ENCODE results near the gene LMCD1.
A peak's percentile ranks its signal among the peaks of the same experiment; 100 is the strongest.

Gene LMCD1

DNA sequence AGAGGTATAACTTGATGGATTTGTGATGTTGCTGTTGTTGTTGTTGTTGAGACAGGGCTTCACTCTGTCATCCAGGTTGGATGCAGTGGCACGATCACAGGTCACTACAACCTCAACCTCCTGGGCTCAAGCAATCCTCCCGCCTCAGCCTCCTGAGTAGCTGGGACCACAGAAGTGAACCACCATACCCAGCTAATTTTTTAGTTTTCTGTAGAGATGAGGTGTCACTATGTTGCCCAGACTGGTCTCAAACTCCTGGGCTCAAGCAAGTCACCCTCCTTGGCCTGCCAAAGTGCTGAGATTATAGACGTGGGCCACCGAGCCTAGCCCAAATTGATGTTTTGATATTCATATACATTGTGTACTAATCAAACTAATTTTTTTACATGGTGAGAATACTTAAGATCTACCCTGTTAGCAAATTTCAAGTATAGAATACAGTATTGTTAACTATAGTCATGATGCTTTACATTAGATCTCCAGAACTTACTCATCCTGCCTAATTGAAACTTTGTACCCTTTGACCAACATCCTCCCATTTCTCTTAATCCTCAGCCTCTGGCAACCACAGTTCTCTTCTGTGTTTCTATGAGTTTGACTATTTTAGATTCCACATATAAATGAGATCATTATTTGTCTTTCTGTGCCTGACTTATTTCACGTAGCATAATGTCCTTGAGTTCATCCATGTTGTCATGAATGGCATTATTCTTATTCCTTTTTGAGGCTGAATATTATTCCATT, 23.2 kb downstream of the LMCD1 start:
- no peaks in the 10 kb centered on the region for H3K9me3 ChIP-seq (replicated peaks; ENCODE audit: low read length)
- H3K4me1 ChIP-seq (ENCODE audit: control insufficient read depth, insufficient read depth, low read length): peaks cover 45% of the 10 kb centered on the region
- no peak overlapping the region for H3K4me2 ChIP-seq (ENCODE audit: low read length)
- peaks cover 26% of the 10 kb centered on the region for H3K36me3 ChIP-seq (ENCODE audit: insufficient read depth, low read length)
- no peak overlapping the region for H3K4me3 ChIP-seq (ENCODE audit: low read length)
- H3K9ac ChIP-seq (ENCODE audit: low read depth, low read length): no peak overlapping the region
- H3K27me3 ChIP-seq (ENCODE audit: control insufficient read depth, insufficient read depth, low read length): no peaks in the 10 kb centered on the region

DNA sequence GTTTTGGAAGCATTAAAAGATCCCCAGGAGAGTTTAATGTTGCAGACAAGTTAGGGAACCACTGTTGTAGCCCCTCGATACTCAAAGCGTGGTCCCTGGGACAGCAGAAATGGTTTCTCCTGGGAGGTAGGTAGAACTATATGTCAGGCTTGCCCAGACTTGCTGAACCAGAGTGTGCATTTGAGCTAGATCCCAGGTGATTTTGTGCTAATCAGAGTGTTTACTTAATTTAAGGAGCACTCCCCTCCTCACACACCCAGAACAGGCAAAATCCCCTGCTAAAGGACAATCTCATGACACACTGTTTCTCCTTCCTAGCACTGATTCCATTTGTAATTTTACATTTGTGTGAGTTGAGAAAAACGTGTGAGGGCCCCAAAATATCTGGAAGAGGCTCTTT, 24.3 kb downstream of the LMCD1 start:
- Histone ChIP-seq H3K9me3 (replicated peaks; ENCODE audit: low read length) (no peaks in the 10 kb centered on the region), H3K4me1 (ENCODE audit: control insufficient read depth, insufficient read depth, low read length) (peaks cover 46% of the 10 kb centered on the region), H3K27me3 (ENCODE audit: control insufficient read depth, insufficient read depth, low read length) (no peaks in the 10 kb centered on the region), H3K9ac (ENCODE audit: low read depth, low read length) (no peak overlapping the region), H3K4me3 (ENCODE audit: low read length) (no peak overlapping the region), H3K4me2 (ENCODE audit: low read length) (no peak overlapping the region), H3K36me3 (ENCODE audit: insufficient read depth, low read length) (peaks cover 27% of the 10 kb centered on the region)

DNA sequence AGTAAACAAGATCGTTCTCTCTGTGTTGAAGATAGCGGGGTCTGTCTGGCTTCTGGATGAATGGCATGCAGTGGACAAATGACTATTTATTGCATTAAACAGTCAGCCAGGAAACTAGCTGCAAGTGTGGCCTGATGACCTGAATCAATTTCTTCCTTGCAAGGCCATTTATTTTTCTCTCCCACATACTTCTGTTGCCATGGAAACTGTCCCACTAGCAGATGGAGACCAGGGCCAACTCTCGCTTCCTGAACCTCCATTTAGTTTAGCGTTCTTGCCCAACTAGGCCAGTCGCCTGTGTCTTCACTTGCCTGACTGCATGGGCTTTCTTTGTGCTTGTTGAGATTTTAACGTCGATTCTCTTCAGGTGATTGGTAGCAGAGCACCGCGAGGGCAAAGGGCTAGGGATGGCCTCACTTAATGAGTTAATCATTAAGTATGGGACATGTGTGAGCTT, 27.6 kb downstream of the LMCD1 start:
- peaks cover 60% of the 10 kb centered on the region for H3K4me1 ChIP-seq (ENCODE audit: control insufficient read depth, insufficient read depth, low read length)
- H3K9ac ChIP-seq (ENCODE audit: low read depth, low read length): peak overlapping the region; percentile 35
- no peaks in the 10 kb centered on the region for H3K27me3 ChIP-seq (ENCODE audit: control insufficient read depth, insufficient read depth, low read length)
- no peaks in the 10 kb centered on the region for H3K9me3 ChIP-seq (replicated peaks; ENCODE audit: low read length)
- H3K4me2 ChIP-seq (ENCODE audit: low read length): peak overlapping the region; percentile 13
- no peak overlapping the region for H3K4me3 ChIP-seq (ENCODE audit: low read length)
- H3K36me3 ChIP-seq (ENCODE audit: insufficient read depth, low read length): peaks cover 24% of the 10 kb centered on the region

DNA sequence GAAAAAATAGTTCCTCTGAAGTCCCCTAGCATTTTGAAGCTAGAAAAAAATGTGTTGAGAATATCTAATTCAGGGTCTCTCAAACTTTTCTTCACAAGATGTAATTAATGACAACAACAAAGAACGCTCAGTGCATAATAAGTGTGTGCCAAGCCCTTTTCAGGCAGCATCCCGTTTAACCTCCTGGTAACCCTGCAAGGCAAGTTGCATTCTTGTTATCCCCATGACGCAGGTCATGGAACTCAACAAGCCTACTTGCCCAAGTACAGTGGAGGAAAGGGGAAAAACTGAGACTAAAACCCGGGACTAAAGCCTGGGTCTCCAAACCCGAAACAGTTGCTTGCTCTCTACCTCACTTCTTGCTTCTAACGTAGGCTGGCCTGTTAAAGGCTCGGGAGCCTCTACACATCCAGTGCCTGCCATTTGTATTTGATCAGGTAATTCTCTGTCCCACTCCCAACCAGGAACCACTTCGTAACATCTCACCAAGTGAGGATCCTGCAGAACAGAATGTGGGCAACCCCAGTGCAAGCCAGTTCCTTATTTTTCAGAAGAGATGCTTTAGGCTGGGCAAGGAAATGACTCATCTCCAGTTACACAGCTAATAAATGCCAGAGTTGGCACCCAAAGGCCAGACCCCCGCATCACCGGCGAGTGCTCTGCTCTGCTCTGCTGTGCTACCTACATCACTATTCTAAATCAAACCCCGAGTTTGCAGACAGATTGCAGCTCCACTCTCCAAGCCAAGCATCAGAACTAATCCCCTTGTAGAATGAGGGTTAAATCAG, 28.3 kb downstream of the LMCD1 start:
- peak overlapping the region; percentile 35 for H3K9ac ChIP-seq (ENCODE audit: low read depth, low read length)
- H3K9me3 ChIP-seq (replicated peaks; ENCODE audit: low read length): no peaks in the 10 kb centered on the region
- H3K4me1 ChIP-seq (ENCODE audit: control insufficient read depth, insufficient read depth, low read length): peaks cover 53% of the 10 kb centered on the region
- no peaks in the 10 kb centered on the region for H3K27me3 ChIP-seq (ENCODE audit: control insufficient read depth, insufficient read depth, low read length)
- no peak overlapping the region for H3K4me3 ChIP-seq (ENCODE audit: low read length)
- H3K4me2 ChIP-seq (ENCODE audit: low read length): peak overlapping the region; percentile 30
- peaks cover 24% of the 10 kb centered on the region for H3K36me3 ChIP-seq (ENCODE audit: insufficient read depth, low read length)

DNA sequence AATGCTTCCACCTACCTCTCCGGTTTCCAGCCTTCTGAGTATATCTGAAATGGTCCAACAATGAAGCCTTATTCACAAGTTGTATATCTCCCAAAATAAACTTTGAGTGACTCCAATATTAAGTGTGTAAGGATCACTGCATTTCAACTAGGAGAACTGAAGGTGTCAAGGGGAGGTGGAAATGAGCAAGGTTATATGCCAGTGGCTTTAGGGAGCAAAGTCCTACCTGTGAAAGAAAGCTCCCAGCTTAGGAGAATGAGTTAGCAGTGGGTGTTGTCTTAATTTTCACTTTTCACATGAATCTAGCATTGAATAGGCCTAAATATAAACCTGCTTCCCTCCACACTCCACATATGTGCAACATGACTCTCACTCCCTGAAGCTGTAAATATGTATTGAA, 29.0 kb downstream of the LMCD1 start:
- no peaks in the 10 kb centered on the region for H3K9me3 ChIP-seq (replicated peaks; ENCODE audit: low read length)
- peak overlapping the region; percentile 5 for H3K4me2 ChIP-seq (ENCODE audit: low read length)

DNA sequence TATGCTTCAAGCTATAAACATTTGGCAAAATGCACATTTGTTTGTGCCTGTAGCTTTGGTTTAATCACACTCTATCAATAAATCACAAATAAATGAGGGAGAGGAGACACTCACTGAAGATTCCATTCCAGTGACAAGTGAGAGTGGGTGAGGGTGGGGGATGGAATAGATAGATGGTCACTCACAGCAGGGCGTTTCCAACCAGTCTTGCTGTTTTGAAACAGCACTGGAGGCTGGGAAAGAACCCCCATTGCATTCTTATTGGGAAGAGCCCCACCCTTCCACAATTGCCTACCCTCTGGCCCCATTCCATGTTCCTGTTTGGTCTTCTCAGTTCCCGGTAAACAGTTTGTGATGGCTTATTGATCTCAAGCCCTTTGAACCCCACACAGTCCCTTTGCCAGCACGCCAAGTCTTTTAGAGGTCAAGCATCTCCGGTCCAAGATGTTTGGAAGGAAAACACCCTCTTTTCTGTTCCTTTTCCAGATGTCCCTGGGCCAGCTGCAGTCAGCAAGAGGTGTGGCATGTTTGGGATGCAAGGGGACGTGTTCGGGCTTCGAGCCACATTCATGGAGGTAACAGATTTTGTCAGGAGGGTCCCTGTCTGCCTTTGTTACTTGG, 30.7 kb downstream of the LMCD1 start:
- Histone ChIP-seq H3K36me3 (ENCODE audit: insufficient read depth, low read length) (peaks cover 42% of the 10 kb centered on the region), H3K9ac (ENCODE audit: low read depth, low read length) (peak overlapping the region; percentile 68), H3K4me3 (ENCODE audit: low read length) (peak overlapping the region; percentile 2), H3K27me3 (ENCODE audit: control insufficient read depth, insufficient read depth, low read length) (no peaks in the 10 kb centered on the region), H3K4me1 (ENCODE audit: control insufficient read depth, insufficient read depth, low read length) (peaks cover 49% of the 10 kb centered on the region), H3K9me3 (replicated peaks; ENCODE audit: low read length) (no peaks in the 10 kb centered on the region), H3K4me2 (ENCODE audit: low read length) (peak overlapping the region; percentile 41)

More for the DNA sequence above, 29.0 kb downstream of the LMCD1 start:
- Histone ChIP-seq H3K4me1 (ENCODE audit: control insufficient read depth, insufficient read depth, low read length) (peaks cover 49% of the 10 kb centered on the region), H3K27me3 (ENCODE audit: control insufficient read depth, insufficient read depth, low read length) (no peaks in the 10 kb centered on the region), H3K9ac (ENCODE audit: low read depth, low read length) (peak overlapping the region; percentile 6), H3K4me3 (ENCODE audit: low read length) (no peak overlapping the region), H3K36me3 (ENCODE audit: insufficient read depth, low read length) (peaks cover 27% of the 10 kb centered on the region)

DNA sequence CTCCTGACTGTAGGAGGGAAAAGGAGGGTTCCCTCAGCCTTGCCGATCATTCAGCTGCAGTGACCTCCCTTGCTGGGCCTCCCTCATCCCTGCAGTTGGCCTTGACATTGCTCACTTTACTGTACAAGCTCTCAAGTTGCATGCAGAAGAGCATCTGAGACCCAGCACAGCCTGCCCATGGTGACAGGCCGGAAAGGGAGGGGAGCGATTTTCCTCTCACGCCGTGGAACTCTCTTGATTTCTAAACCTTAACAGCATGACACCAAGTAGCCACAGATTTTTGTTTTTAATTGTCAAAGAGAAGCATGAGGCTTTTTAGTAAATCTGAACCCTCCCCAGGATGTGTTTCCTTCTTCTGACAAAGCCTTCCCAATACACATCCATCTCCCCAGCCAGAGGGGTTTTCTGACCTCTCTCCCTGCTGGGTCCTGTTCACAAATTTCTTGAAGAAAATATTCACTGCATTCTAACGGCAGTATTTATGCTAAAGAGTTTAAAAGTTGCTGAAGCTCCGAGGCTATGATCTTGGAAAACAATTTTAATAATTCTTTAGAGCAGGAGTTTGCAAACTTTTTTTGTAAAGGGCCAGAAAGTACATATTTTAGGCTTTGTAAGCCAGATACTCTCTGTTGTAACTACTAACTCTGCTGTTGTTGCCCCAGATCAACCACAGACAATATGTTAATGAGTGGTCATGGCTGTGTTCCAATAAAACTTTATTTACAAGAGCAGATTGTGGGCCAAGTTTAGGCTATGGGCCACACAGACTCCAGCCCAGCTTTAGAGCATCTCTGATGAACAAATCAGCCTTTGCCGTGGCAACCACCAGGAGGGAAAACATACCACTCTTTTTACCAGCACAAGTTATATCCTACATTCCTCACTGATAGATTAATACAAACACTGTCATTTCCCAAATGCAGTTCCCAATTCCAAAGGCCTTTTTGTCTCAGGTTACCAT, 34.8 kb downstream of the LMCD1 start:
- no peak overlapping the region for H3K9ac ChIP-seq (ENCODE audit: low read depth, low read length)
- no peak overlapping the region for H3K4me2 ChIP-seq (ENCODE audit: low read length)
- no peaks in the 10 kb centered on the region for H3K9me3 ChIP-seq (replicated peaks; ENCODE audit: low read length)
- H3K36me3 ChIP-seq (ENCODE audit: insufficient read depth, low read length): peaks cover 62% of the 10 kb centered on the region
- H3K27me3 ChIP-seq (ENCODE audit: control insufficient read depth, insufficient read depth, low read length): no peaks in the 10 kb centered on the region
- H3K4me1 ChIP-seq (ENCODE audit: control insufficient read depth, insufficient read depth, low read length): peaks cover 39% of the 10 kb centered on the region
- H3K4me3 ChIP-seq (ENCODE audit: low read length): no peak overlapping the region

DNA sequence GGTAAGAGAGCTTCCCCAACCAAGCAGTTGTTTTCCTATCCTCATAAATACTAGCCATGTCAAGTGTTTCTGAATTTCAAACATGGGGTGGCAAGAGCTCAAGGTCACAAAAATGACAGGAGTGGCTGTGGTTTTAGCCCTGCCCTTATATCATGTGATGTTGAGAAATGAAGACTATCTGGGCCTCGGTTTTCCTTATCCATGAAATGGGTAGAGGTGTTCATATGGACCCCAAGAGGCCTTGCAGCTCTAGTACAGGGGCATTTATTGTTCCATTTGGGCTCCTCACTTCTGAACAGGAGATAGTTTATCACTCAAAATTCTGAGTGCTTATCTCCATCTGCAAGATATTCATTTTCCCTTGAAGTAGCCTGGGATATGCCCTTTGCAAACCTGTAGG, 35.8 kb downstream of the LMCD1 start:
- peaks cover 71% of the 10 kb centered on the region for H3K36me3 ChIP-seq (ENCODE audit: insufficient read depth, low read length)
- no peaks in the 10 kb centered on the region for H3K27me3 ChIP-seq (ENCODE audit: control insufficient read depth, insufficient read depth, low read length)
- H3K9ac ChIP-seq (ENCODE audit: low read depth, low read length): no peak overlapping the region

DNA sequence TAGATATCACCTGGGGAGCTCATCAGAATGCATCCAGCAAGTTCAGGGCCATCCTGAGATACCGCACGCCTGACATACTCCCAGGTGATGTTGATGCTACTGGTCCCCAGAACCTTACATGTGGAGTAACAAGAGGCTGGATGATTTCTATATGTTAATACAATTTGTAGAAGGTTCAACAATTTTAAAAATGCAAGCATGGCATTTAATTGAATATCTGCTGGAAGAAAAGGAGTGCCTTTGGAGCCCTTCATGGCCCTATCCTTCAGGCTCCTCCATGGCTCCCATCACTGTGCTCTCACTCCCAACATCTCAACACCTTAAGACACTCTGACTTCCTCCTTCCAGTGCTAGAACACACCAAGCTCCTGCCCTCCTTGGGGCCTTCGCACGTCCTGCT, 36.6 kb downstream of the LMCD1 start:
- H3K9me3 ChIP-seq (replicated peaks; ENCODE audit: low read length): no peaks in the 10 kb centered on the region
- H3K4me1 ChIP-seq (ENCODE audit: control insufficient read depth, insufficient read depth, low read length): peaks cover 22% of the 10 kb centered on the region
- H3K4me3 ChIP-seq (ENCODE audit: low read length): no peak overlapping the region
- H3K27me3 ChIP-seq (ENCODE audit: control insufficient read depth, insufficient read depth, low read length): no peaks in the 10 kb centered on the region
- H3K4me2 ChIP-seq (ENCODE audit: low read length): no peak overlapping the region
- no peak overlapping the region for H3K9ac ChIP-seq (ENCODE audit: low read depth, low read length)
- H3K36me3 ChIP-seq (ENCODE audit: insufficient read depth, low read length): peaks cover 71% of the 10 kb centered on the region

More for the DNA sequence above, 35.8 kb downstream of the LMCD1 start:
- Histone ChIP-seq H3K4me2 (ENCODE audit: low read length) (no peak overlapping the region), H3K4me3 (ENCODE audit: low read length) (no peak overlapping the region), H3K4me1 (ENCODE audit: control insufficient read depth, insufficient read depth, low read length) (peaks cover 28% of the 10 kb centered on the region), H3K9me3 (replicated peaks; ENCODE audit: low read length) (no peaks in the 10 kb centered on the region)

DNA sequence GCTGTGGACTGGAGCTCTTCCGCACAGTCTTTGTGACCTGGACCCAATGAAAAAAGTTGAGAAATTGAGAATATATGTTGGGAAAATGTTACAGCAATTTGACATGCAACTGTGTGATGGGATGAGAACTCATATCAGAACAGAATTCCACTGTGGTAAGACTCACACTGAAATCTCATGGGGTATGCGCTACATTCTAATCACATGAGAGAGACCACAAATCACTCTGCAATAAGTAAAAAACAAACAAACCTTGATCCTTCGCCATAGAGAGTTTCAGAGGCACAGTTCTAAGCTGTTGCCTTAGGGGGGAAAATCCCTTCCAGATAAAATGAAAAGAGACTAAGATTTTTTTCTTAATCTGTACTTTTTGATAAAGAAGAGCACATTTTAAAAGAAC, 37.3 kb downstream of the LMCD1 start:
- peak overlapping the region; percentile 5 for H3K4me2 ChIP-seq (ENCODE audit: low read length)
- H3K36me3 ChIP-seq (ENCODE audit: insufficient read depth, low read length): peaks cover 74% of the 10 kb centered on the region
- H3K4me1 ChIP-seq (ENCODE audit: control insufficient read depth, insufficient read depth, low read length): peaks cover 22% of the 10 kb centered on the region
- no peak overlapping the region for H3K4me3 ChIP-seq (ENCODE audit: low read length)
- H3K9me3 ChIP-seq (replicated peaks; ENCODE audit: low read length): no peaks in the 10 kb centered on the region
- no peaks in the 10 kb centered on the region for H3K27me3 ChIP-seq (ENCODE audit: control insufficient read depth, insufficient read depth, low read length)
- peak overlapping the region; percentile 46 for H3K9ac ChIP-seq (ENCODE audit: low read depth, low read length)
